HG03457 (cell line): ENCODE results near the gene PRPF39.

ENCODE experiments used
- ATAC-seq: cut with Tn5 transposase; IDR thresholded peaks from one replicate; pipeline ENCODE4 v1.9.1; 2021; ENCODE audit warnings: moderate number of reproducible peaks; ENCODE audit not compliant: unreplicated experiment

PRPF39 gene, protein sequence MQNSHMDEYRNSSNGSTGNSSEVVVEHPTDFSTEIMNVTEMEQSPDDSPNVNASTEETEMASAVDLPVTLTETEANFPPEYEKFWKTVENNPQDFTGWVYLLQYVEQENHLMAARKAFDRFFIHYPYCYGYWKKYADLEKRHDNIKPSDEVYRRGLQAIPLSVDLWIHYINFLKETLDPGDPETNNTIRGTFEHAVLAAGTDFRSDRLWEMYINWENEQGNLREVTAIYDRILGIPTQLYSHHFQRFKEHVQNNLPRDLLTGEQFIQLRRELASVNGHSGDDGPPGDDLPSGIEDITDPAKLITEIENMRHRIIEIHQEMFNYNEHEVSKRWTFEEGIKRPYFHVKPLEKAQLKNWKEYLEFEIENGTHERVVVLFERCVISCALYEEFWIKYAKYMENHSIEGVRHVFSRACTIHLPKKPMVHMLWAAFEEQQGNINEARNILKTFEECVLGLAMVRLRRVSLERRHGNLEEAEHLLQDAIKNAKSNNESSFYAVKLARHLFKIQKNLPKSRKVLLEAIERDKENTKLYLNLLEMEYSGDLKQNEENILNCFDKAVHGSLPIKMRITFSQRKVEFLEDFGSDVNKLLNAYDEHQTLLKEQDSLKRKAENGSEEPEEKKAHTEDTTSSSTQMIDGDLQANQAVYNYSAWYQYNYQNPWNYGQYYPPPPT

GRCh38 chr14:45083976-45084722 is at the start of gene PRPF39:
TSS of gene PRPF39 (plus strand) at chr14:45084116. CDS start at chr14:45095240, 11,124 bp downstream.
- ATAC-seq = peak; percentile 95

- no peak for ATAC-seq
Measured at GRCh38 chr14:45034730-45035129, 49.2 kb upstream of the PRPF39 start.

DNA sequence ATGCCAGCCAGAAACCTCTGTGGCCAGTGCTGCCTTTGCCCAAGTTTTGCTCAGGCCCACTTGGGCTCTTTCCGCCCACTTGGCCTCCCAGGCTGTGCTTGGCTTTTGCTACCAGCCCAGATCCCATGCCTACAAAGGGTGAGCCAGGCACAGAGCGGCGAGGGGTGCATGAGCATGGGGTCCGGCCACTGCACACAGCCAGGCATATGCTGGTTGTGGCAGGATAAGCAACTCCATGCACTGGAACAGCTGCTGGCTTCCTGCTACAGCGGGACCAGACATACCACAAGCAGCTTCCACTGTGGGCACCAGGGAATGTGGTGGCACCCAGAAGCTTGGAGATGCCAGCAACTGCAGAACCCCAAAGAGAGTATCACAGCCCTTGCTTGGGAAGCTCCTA is 45.7 kb upstream of the PRPF39 start:
- ATAC-seq = no peak

DNA sequence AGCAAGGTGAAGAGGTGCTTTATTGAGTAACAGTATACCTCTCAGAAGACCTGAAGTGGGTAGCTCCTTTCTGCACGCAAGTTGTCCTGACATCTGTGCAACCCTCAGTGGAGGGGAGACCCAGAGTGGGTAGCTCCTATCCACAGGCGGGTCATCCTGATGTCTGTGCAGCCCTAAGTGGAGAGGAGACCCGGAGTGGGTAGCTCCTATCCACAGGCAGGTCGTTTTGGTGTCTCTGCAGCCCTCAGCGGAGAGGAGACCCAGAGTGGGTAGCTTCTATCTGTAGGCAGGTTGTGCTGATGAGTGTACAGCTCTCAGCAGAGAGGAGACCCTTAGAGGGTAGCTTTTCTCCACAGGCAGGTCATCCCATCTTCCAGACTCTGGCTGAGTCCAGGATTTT is 45.1 kb upstream of the PRPF39 start:
- ATAC-seq = no peak

GRCh38 chr14:45039390-45039789 is 44.5 kb upstream of the PRPF39 start:
- ATAC-seq = no peak

- no peak for ATAC-seq
Measured at GRCh38 chr14:45041641-45042040, 42.3 kb upstream of the PRPF39 start.

DNA sequence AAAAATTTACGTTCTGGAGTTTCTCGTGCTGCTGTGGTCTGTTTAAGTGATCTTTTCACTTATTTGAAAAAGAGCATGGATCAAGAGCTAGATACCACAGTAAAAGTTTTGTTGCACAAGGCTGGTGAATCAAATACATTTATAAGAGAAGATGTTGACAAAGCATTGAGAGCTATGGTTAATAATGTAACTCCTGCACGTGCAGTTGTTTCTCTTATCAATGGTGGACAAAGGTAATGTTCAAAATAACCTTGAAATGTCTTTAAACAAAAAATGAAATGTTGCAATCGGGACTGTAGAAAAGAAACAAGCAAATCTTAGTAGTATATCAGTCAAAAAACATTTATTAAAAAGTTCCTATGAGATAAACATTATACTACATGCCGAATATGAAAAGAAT is 39.3 kb upstream of the PRPF39 start:
- ATAC-seq = no peak

GRCh38 chr14:45048385-45048784 is 35.5 kb upstream of the PRPF39 start:
- ATAC-seq = no peak

GRCh38 chr14:45051180-45051579 is 32.7 kb upstream of the PRPF39 start:
- no peak for ATAC-seq

- no peak for ATAC-seq
Measured at GRCh38 chr14:45051896-45052295, 32.0 kb upstream of the PRPF39 start.

DNA sequence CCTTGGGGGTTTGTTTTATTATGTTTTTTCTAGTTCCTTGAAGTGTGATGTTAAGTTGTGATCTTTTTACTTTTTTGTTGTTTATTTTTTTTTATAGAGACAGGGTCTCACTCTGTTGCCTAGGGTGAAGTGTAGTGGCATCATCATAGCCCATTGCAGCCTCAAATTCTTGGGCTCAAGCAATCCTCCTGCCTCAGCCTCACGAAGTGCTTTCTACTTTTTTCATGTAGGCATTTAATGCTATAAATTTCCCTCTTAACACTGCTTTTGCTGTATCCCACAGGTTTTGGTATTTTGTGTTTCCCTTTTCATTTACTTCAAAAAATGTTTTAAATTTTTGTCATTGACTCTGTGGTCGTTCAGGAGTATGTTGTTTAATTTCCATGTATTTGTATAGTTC is 26.6 kb upstream of the PRPF39 start:
- no peak for ATAC-seq

DNA sequence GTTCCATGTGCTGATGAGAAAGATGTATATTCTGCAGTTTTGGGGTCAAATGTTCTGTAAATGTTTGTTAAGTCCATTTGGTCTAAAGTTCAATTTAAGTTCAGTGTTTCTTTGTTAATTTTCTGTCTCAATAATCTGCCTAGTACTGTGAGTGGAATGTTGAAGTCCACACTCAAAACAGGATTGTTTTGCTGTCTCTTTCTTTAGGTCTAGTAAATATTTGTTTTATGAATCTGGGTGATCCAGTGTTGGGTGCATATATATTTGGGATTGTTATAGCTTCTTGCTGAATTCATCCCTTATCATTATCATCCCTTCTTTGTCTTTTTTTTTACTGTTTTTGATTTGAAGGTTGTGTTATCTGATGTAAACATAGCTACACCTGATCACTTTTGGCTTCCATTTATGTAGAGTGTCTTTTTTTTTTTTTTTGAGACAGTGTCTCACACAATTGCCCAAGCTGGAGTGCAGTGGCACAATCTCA is 26.0 kb upstream of the PRPF39 start:
- no peak for ATAC-seq

DNA sequence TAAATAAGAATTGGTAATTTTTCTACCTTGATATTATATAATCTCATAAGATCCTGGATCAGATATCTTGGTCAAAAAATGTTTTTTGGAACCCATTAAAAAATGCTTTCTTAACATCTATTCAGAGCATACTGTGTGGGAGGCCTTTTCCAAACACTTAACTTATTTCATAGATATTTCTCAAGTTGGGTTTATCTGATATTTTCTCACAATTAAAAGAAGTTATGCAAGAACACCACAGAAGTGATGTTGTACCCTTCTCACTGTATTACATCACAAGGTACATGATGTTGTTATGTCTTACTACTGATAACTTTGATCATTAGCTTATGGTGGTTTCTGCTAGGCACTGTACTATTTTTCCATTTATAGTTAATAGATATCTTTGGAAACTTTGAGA is 23.4 kb upstream of the PRPF39 start:
- no peak for ATAC-seq

DNA sequence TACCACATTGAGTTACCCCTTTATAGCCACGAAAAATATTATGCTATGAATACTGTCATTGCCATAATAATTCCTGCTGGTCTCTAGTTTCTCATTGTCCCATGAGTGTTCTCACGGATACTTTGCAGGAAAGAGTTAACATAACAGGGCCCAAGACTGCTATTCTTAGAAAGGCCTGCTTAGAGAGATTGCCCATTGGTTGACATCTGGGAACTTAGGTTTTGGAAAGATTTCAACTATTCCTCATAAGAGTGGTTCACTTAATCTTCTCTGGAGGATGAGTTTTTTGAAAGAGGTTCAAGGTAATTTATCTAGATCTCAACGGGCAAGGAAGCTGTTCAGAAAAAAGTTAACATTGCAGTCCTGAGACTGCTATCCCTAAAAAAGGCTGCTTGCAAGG is 18.4 kb upstream of the PRPF39 start:
- no peak for ATAC-seq

GRCh38 chr14:45065956-45066355 is 18.0 kb upstream of the PRPF39 start:
- no peak for ATAC-seq

DNA sequence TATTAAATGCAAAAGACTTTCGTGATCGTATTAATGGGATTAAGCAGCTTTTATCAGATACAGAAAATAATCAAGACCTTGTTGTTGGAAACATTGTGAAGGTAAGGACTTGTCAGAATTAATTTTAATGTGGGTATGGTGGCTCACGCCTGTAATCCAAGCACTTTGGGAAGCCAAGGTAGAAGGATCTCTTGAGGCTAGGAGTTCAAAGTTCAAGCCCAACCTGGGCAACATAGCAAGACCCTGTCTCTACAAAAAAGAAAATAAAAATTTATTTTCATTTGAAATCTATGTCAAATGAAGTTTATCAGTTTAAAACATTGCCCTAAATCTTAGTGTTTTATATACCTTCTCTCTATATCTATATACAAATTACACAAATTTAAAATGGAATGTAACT is 17.2 kb upstream of the PRPF39 start:
- no peak for ATAC-seq

- ATAC-seq = no peak
Measured at GRCh38 chr14:45068396-45068795, 15.5 kb upstream of the PRPF39 start.

- no peak for ATAC-seq
Measured at GRCh38 chr14:45070215-45070614, 13.7 kb upstream of the PRPF39 start.

- no peak for ATAC-seq
Measured at GRCh38 chr14:45072126-45072525, 11.8 kb upstream of the PRPF39 start.

- no peak for ATAC-seq
Measured at GRCh38 chr14:45073231-45073879, 10.6 kb upstream of the PRPF39 start.

- no peak for ATAC-seq
Measured at GRCh38 chr14:45078323-45078722, 5.6 kb upstream of the PRPF39 start.
